SK-N-SH treated with all-trans-retinoic acid at 6 μM for 48 hours (cell line): Measurements from ENCODE around the gene SMARCC1.

Source experiments
- ISL1 ChIP-seq: fragments of 250-450 bp; sonication (Bioruptor Pico); IDR thresholded peaks from 2 replicates; pipeline ENCODE4 v2.1.2; 2022; ENCODE audit warnings: mild to moderate bottlenecking, moderate library complexity
- OSR1 ChIP-seq: fragments of 250-450 bp; sonication (Bioruptor Pico); IDR thresholded peaks from 2 replicates; pipeline ENCODE4 v1.8.0; 2022; ENCODE audit warnings: moderate library complexity, mild to moderate bottlenecking, inconsistent platforms
- PPARA ChIP-seq: fragments of 250-450 bp; sonication (Bioruptor Pico); IDR thresholded peaks from 2 replicates; pipeline ENCODE4 v1.5.0; 2020; ENCODE audit warnings: mild to moderate bottlenecking, borderline replicate concordance
- TF ChIP-seq, protein P1 (sequence below): fragments of 250-450 bp; sonication (Bioruptor Pico); IDR thresholded peaks from 2 replicates; pipeline ENCODE4 v1.5.1; 2021; ENCODE audit warnings: mild to moderate bottlenecking, moderate library complexity
- TF ChIP-seq, protein P2 (sequence below): fragments of 250-450 bp; sonication (Bioruptor Pico); IDR thresholded peaks from 2 replicates; pipeline ENCODE4 v1.8.0; 2020; ENCODE audit warnings: mild to moderate bottlenecking, moderate library complexity, borderline replicate concordance
- TF ChIP-seq, protein P3 (sequence below): fragments of 250-450 bp; sonication (Bioruptor Pico); IDR thresholded peaks from 2 replicates; pipeline ENCODE4 v1.5.1; 2020; ENCODE audit warnings: low read depth, mild to moderate bottlenecking, moderate library complexity

DNA sequence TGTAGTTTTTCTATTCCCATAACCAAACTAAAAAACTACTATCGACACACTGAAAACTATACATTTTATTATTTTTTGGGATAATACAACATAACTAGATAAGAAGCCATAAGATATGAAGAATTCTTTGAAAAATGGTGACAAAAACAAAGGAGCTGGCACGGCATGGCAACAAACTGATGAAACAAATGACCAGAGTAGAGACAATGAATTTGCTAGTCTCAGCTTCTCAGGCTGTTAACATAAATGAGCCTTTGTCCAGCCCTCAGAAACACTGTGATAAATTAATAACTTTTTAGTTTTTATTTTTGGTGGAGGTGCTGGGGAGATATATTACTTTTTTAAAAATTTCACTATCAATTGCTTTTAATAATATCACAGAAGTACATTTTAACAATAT, 100.7 kb downstream of the SMARCC1 start:
- TF ChIP-seq, protein P1, sequence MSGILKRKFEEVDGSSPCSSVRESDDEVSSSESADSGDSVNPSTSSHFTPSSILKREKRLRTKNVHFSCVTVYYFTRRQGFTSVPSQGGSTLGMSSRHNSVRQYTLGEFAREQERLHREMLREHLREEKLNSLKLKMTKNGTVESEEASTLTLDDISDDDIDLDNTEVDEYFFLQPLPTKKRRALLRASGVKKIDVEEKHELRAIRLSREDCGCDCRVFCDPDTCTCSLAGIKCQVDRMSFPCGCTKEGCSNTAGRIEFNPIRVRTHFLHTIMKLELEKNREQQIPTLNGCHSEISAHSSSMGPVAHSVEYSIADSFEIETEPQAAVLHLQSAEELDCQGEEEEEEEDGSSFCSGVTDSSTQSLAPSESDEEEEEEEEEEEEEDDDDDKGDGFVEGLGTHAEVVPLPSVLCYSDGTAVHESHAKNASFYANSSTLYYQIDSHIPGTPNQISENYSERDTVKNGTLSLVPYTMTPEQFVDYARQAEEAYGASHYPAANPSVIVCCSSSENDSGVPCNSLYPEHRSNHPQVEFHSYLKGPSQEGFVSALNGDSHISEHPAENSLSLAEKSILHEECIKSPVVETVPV (CRISPR knock-in tag), result no peak
- TF ChIP-seq ISL1 (CRISPR knock-in tag) (no peak), PPARA (CRISPR knock-in tag) (no peak), OSR1 (CRISPR knock-in tag) (no peak)
- TF ChIP-seq, protein P2, sequence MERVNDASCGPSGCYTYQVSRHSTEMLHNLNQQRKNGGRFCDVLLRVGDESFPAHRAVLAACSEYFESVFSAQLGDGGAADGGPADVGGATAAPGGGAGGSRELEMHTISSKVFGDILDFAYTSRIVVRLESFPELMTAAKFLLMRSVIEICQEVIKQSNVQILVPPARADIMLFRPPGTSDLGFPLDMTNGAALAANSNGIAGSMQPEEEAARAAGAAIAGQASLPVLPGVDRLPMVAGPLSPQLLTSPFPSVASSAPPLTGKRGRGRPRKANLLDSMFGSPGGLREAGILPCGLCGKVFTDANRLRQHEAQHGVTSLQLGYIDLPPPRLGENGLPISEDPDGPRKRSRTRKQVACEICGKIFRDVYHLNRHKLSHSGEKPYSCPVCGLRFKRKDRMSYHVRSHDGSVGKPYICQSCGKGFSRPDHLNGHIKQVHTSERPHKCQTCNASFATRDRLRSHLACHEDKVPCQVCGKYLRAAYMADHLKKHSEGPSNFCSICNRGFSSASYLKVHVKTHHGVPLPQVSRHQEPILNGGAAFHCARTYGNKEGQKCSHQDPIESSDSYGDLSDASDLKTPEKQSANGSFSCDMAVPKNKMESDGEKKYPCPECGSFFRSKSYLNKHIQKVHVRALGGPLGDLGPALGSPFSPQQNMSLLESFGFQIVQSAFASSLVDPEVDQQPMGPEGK (CRISPR knock-in tag), result no peak
- TF ChIP-seq, protein P3, sequence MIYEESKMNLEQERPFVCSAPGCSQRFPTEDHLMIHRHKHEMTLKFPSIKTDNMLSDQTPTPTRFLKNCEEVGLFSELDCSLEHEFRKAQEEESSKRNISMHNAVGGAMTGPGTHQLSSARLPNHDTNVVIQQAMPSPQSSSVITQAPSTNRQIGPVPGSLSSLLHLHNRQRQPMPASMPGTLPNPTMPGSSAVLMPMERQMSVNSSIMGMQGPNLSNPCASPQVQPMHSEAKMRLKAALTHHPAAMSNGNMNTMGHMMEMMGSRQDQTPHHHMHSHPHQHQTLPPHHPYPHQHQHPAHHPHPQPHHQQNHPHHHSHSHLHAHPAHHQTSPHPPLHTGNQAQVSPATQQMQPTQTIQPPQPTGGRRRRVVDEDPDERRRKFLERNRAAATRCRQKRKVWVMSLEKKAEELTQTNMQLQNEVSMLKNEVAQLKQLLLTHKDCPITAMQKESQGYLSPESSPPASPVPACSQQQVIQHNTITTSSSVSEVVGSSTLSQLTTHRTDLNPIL (CRISPR knock-in tag), result no peak
